AG09309 (cell line): ENCODE measurements around the gene TMEM255A.
A peak's percentile ranks its signal among the peaks of the same experiment; 100 is the strongest.

Experiments used
- DNase-seq: peaks from one replicate; pipeline ENCODE4 v3.0.0-alpha.2; 2010; ENCODE audit warnings: low read depth
- H3K4me3 ChIP-seq: 2 replicates; pipeline ENCODE4 v1.5.1; 2011; ENCODE audit warnings: mild to moderate bottlenecking, low read depth, low read length, moderate library complexity; ENCODE audit not compliant: control insufficient read depth
- TF ChIP-seq, protein P1 (sequence below): IDR thresholded peaks from 2 replicates; pipeline ENCODE4 v1.5.1; 2011; ENCODE audit warnings: mild to moderate bottlenecking, low read depth, low read length, inconsistent platforms; ENCODE audit not compliant: insufficient read depth, control insufficient read depth; ENCODE audit errors: missing control alignments

TMEM255A gene

DNA sequence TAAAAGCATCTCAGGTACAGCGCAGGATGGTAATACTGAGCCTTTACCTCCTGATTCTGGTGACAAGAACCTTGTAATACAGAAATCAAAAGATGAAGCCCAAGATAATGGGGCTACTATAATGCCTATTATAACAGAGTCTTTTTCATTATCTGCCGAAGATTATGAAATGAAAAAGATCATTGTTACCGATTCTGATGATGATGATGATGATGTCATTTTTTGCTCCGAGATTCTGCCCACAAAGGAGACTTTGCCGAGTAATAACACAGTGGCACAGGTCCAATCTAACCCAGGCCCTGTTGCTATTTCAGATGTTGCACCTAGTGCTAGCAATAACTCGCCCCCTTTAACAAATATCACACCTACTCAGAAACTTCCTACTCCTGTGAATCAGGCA lies 57.5 kb downstream of the TMEM255A start:
- TF ChIP-seq, protein P1, sequence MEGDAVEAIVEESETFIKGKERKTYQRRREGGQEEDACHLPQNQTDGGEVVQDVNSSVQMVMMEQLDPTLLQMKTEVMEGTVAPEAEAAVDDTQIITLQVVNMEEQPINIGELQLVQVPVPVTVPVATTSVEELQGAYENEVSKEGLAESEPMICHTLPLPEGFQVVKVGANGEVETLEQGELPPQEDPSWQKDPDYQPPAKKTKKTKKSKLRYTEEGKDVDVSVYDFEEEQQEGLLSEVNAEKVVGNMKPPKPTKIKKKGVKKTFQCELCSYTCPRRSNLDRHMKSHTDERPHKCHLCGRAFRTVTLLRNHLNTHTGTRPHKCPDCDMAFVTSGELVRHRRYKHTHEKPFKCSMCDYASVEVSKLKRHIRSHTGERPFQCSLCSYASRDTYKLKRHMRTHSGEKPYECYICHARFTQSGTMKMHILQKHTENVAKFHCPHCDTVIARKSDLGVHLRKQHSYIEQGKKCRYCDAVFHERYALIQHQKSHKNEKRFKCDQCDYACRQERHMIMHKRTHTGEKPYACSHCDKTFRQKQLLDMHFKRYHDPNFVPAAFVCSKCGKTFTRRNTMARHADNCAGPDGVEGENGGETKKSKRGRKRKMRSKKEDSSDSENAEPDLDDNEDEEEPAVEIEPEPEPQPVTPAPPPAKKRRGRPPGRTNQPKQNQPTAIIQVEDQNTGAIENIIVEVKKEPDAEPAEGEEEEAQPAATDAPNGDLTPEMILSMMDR = no peak
- no peak for DNase-seq
- no peak overlapping the region for H3K4me3 ChIP-seq

DNA sequence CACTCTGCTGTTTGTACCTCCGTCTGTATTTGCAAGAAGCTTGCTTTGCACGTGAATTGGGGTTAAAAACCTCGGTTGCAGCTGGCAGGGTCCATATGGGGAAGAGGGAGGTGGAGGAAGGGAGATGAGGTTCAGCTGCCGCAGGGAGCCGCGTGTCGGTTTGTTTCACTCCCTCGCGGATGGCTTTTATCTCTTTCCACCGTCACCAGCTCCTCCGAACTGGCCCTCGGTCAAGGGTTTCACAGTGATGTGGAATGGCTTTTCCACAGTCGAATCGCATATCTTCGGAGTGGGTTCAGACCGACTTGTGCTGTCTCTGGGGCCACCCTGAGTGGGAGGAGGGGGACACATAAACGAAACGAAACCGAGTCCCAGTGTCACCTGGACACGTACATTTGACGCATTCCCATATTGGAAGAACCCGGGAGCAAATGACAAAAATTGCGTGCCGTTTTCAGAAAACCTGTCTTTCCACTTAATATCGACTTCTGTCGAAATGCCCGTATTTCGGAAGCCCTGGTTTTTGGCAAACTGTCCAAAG lies 59.7 kb downstream of the TMEM255A start:
- no peak for DNase-seq
- TF ChIP-seq, protein P1 = no peak
- H3K4me3 ChIP-seq = peak overlapping the region; percentile 64

DNA sequence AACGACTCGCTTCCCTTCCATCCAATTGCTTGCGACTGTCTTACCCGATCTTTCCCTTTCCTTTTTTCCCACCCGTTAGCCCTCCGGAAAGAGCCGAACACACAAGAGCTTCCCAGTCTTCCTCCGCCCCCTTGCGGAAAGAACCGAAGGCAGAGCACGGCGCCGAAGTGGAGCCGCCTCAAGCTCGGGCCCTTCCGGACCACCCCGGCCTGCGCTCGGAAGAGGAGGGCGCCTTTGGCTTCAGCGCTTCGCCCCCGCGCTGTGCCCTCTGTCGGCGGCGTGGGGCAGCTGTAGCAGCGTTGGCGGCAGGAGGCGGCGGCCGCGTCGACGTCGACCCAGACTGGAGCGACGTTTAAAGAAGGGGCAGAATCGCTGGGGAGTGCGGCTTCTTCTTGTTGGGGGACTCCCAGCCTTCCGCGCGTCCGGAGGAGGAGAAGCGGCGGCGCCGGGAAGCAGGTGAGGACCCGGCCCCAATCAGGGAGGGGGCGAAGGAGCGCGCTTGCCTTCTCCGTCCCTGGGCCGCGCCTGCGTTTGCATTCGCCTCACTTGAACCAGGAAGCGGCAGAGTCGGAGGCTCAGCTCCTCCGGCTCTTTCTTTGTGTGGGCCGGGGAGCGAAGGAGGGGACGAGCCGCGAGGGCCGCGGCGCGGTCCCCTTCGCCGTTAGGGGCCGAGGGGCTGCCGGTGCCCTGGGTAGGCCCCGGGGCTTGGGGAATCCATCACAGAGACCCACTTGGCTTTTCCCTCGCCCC lies 60.6 kb downstream of the TMEM255A start, which contains the start of gene ZBTB33:
TSS of gene ZBTB33 (plus strand) at position 291 of the 750 bp plus-strand sequence. CDS start 2,604 bp downstream, outside the sequence.
- DNase-seq = peak; percentile 71
- TF ChIP-seq, protein P1 = peak; percentile 55
- H3K4me3 ChIP-seq = peak within 1 kb of the TSS; percentile 64

DNA sequence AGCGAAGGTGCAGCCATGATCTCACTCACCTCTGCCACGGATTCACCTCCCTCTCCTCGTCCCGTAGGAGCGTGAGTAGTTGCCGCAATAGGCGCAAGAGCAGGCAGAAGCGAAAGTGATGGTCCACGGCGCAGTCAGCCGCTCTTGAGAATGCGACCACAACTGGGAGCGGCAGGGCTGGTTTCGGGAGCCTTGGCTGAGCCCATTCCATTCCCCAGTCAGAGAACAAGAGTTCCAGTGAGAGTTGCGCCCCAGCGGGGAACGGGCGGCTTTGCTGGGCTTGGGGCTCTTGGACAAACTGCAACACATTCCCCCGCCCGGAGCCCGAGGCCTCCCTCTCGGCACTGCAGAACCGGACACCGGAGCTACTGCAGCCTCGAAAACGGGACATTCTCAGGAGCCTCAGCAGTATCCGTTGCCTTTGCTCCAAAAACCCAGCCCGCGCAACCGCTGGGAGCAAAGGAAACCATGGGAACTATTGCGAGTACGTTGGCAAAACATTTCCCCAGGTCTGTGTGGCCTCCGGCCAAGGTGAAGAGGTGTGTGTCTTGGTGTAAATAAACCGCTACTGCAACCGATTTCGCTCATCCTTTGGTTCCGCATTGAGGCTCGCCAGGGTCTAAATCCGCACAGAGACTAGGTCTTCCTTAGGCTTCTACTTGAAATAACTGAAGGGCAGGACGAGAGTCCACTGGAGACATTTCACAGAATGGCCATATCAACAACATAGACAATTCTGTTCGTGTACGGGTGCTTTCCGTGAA lies 66.3 kb downstream of the TMEM255A start:
- H3K4me3 ChIP-seq = peak overlapping the region; percentile 67
- TF ChIP-seq, protein P1 = no peak
- DNase-seq = peak; percentile 39

DNA sequence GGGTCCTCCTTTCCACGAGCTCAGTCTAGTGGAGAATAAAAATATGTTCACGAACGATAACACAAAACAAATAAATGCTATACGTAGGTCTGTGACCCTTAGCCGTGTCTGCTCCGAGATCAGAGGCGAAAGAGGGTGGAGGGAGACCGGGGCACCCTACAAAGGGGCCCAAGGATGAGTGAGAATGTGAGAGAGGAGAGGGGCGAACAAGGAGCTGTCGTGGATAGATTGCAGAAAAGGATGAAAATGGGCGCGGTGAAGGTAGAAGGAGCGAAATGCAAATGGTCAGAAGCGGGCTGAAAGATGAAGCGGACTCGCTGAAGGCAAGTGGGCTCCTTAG lies 66.9 kb downstream of the TMEM255A start:
- peak overlapping the region; percentile 67 for H3K4me3 ChIP-seq
- no peak for DNase-seq
- TF ChIP-seq, protein P1 = no peak

DNA sequence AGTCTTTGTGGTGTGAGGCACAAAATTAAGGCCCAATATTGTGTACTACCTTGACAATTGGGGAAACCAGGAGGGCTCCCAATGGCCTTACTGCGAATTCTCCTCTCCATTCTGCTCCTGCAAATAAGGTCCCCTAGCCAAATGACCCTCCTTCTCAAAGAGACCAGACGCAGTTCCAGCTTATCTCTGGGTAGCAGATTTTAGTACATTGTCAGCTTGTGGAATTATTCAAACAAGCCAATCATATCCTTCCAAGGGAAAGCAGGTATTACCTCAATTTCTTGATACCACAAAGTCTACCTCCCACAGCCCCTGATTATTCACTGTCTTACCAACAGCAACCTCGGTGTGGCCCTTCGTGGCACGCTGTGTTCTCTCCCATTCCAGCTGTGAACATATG lies 68.4 kb downstream of the TMEM255A start:
- TF ChIP-seq, protein P1 = no peak
- H3K4me3 ChIP-seq = no peak overlapping the region
- no peak for DNase-seq
